ENCODE results near the gene BHLHE40. TPM values are rescaled to one million over a fixed set of nuclear protein-coding genes. Genes with fewer than 3 reads are reported as not detected.

Gene BHLHE40
- total and polyA plus RNA-seq, 2 of the 13 experiments (the other 11 are each of a cell fraction or from before 2014, with no cell fraction given), result 1.8 to 51.0 TPM

- TF ChIP-seq, protein P1, sequence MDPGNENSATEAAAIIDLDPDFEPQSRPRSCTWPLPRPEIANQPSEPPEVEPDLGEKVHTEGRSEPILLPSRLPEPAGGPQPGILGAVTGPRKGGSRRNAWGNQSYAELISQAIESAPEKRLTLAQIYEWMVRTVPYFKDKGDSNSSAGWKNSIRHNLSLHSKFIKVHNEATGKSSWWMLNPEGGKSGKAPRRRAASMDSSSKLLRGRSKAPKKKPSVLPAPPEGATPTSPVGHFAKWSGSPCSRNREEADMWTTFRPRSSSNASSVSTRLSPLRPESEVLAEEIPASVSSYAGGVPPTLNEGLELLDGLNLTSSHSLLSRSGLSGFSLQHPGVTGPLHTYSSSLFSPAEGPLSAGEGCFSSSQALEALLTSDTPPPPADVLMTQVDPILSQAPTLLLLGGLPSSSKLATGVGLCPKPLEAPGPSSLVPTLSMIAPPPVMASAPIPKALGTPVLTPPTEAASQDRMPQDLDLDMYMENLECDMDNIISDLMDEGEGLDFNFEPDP (CRISPR knock-in tag; conservative IDR thresholded peaks at IDR 0.05), result no peak
- no peak for TF ChIP-seq DBP (CRISPR knock-in tag; IDR thresholded peaks at IDR 0.05; ENCODE audit: not compliant biosample characterization)
- TF ChIP-seq ZNF354B (CRISPR knock-in tag; IDR thresholded peaks at IDR 0.05), result no peak
- no peak for TF ChIP-seq DNMT3B (CRISPR knock-in tag; conservative IDR thresholded peaks at IDR 0.05)
- no peak for TF ChIP-seq GTF3A (CRISPR knock-in tag; conservative IDR thresholded peaks at IDR 0.05)
- TF ChIP-seq HES4 (CRISPR knock-in tag; IDR thresholded peaks at IDR 0.05; ENCODE audit: borderline replicate concordance), result no peak
- TF ChIP-seq THAP9 (CRISPR knock-in tag; IDR thresholded peaks at IDR 0.05; ENCODE audit: borderline replicate concordance), result no peak
- 0 out of 2 replicates have a peak, but pooled peaks have one; percentile 26 for TF ChIP-seq FOXK1 (CRISPR knock-in tag; IDR thresholded peaks at IDR 0.05; ENCODE audit: borderline replicate concordance, low read depth)
- TF ChIP-seq KDM5B (CRISPR knock-in tag; IDR thresholded peaks at IDR 0.05; ENCODE audit: borderline replicate concordance), result no peak
- TF ChIP-seq HNF1B (CRISPR knock-in tag; IDR thresholded peaks at IDR 0.05), result no peak
- TF ChIP-seq FOSL2 (CRISPR knock-in tag; IDR thresholded peaks at IDR 0.05), result peak; percentile 51
- TF ChIP-seq, protein P2, sequence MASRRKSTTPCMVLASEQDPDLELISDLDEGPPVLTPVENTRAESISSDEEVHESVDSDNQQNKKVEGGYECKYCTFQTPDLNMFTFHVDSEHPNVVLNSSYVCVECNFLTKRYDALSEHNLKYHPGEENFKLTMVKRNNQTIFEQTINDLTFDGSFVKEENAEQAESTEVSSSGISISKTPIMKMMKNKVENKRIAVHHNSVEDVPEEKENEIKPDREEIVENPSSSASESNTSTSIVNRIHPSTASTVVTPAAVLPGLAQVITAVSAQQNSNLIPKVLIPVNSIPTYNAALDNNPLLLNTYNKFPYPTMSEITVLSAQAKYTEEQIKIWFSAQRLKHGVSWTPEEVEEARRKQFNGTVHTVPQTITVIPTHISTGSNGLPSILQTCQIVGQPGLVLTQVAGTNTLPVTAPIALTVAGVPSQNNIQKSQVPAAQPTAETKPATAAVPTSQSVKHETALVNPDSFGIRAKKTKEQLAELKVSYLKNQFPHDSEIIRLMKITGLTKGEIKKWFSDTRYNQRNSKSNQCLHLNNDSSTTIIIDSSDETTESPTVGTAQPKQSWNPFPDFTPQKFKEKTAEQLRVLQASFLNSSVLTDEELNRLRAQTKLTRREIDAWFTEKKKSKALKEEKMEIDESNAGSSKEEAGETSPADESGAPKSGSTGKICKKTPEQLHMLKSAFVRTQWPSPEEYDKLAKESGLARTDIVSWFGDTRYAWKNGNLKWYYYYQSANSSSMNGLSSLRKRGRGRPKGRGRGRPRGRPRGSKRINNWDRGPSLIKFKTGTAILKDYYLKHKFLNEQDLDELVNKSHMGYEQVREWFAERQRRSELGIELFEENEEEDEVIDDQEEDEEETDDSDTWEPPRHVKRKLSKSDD (CRISPR knock-in tag; IDR thresholded peaks at IDR 0.05; ENCODE audit: low read depth), result no peak
- TF ChIP-seq FOXM1 (CRISPR knock-in tag; IDR thresholded peaks at IDR 0.05), result no peak
- TF ChIP-seq ZNF619 (CRISPR knock-in tag; IDR thresholded peaks at IDR 0.05), result no peak
- no peak for TF ChIP-seq NPAS2 (CRISPR knock-in tag; IDR thresholded peaks at IDR 0.05; ENCODE audit: borderline replicate concordance)
- no peak for TF ChIP-seq ZNF567 (CRISPR knock-in tag; IDR thresholded peaks at IDR 0.05; ENCODE audit: borderline replicate concordance)
These were observed 6.3 kb downstream of the BHLHE40 start (continued) for GRCh38 chr3:4985330-4986174.
